ENCODE measurements around the gene BCAP31. TPM values are rescaled to one million over a fixed set of nuclear protein-coding genes. Genes with fewer than 3 reads are reported as not detected.

Gene BCAP31
- 100 to 1,000 TPM; 129 to 133 TPM for total RNA-seq
- long read RNA-seq, donor 1, transcript BCAP31-201 (8 exons, 1,643 nt), result major isoform, 104 of 122 reads
- long read RNA-seq, donor 1, partial matches to known transcripts, result 6 of 122 reads
- long read RNA-seq, donor 1, other reads (novel, unspliced or antisense), result 8 of 122 reads
- long read RNA-seq, donor 2, transcript BCAP31-201 (8 exons, 1,643 nt), result major isoform, 720 of 807 reads
- long read RNA-seq, donor 2, transcript BCAP31-207 (8 exons, 1,824 nt), result minor isoform, 11 of 807 reads
- long read RNA-seq, donor 2, partial matches to known transcripts, result 39 of 807 reads
- long read RNA-seq, donor 2, other reads (novel, unspliced or antisense), result 33 of 807 reads

DNA sequence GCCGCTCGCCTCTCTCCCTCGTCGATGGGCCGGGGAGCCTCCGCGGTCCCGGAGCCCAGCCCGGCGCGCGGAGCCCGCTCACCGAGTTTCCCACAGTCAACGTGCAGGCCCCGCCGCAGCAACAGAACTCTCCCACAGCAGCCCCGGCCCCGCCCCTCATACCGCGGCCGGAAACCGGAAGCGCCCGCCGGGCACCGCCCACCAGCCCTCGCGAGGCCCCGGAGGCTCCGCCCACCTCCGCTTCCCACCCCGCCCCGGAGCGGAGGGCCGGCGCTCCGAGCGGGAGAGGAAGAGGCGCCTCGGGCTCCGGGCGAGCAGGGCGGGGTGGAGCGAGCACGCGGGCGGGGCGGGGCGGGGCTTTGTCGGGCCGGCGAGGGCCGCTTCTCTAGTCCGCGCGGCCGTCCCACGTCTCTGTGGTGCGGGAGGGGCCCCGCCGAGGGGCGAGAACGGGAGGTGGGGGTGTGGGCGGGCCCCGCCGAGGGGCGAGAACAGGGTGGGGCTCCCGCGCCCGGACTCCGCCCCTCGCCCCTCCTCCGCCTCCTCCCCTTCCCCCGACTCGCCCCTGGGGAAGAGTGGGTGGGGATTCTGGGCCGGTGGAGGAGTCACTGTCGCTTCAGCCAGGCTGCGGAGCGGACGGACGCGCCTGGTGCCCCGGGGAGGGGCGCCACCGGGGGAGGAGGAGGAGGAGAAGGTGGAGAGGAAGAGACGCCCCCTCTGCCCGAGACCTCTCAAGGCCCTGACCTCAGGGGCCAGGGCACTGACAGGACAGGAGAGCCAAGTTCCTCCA, at the start of gene BCAP31, which contains the start of gene ABCD1:
Gene BCAP31 (minus strand): TSS at position 136 of the 787 bp plus-strand sequence. CDS start 1,143 bp downstream, outside the sequence.
Gene ABCD1 (plus strand): TSS at position 605 of the 787 bp plus-strand sequence. CDS start 411 bp downstream, outside the sequence.
- peak; percentile 96 for DNase-seq (ENCODE audit: low spot score)
- intact Hi-C loops (cut with DNase I), result no loop called here

DNA sequence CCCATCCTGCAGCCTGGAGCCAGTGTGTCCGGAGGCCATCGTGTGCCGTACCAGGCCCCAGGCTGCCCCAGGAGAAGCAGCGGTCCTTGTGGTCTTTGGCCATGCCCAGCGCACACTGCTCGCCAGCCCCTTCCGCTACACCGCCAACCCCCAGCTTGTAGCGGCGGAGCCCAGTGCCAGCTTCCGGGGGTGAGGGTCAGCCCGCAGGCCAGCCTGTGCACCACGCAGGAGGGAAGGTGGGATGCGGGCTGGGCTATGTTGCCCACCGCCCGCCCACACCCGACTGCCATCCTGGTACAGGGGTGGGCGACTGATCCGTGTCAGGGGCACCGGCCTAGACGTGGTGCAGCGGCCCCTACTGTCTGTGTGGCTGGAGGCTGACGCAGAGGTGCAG, 49.0 kb upstream of the BCAP31 start:
- peak; percentile 78 for DNase-seq (ENCODE audit: low spot score)
- intact Hi-C loops (cut with DNase I), result no loop called here

DNA sequence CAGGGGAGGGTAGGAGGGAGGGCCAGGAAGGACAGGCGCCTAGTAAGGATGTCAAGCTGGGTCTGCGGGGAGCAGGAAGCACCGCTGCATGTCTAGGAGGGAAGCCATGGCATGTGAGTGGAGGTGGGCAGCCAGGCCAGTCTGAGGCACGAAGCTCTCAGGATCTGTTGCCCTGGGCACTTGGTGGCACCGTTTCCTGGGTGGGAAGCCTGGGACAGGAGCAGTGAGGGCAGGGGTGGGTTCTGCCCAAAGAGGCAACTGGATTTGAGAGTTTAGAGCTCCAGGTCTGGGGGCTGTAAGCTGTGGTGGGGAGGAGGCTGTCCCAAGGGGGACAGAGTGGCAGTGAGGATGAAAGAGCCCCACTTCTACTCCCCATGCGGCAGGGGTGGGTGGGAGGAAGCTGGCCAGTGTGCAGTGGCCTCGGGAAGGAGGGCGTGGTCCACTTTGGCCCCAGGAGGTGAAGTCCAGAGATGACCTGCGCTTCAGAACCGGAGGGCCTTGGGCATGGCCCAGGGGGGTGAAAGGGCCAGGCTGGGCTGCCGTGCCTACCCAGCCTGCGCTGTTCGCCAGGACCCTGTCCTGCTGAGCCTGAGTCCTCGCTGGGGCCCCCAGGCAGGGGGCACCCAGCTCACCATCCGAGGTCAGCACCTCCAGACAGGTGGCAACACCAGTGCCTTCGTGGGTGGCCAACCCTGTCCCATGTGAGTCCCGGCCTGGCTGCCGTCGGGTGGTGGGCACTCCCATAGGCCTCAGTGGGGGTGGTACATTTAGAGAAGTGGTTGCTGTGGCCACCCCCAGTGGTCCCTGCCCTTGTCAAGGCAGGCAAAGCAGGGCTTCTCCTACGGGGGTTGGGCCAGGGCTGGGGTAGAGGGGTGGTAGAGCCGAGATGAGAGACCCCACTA, 48.4 kb upstream of the BCAP31 start:
- DNase-seq (ENCODE audit: low spot score), result peak; percentile 68
- intact Hi-C loops (cut with DNase I), result no loop called here

DNA sequence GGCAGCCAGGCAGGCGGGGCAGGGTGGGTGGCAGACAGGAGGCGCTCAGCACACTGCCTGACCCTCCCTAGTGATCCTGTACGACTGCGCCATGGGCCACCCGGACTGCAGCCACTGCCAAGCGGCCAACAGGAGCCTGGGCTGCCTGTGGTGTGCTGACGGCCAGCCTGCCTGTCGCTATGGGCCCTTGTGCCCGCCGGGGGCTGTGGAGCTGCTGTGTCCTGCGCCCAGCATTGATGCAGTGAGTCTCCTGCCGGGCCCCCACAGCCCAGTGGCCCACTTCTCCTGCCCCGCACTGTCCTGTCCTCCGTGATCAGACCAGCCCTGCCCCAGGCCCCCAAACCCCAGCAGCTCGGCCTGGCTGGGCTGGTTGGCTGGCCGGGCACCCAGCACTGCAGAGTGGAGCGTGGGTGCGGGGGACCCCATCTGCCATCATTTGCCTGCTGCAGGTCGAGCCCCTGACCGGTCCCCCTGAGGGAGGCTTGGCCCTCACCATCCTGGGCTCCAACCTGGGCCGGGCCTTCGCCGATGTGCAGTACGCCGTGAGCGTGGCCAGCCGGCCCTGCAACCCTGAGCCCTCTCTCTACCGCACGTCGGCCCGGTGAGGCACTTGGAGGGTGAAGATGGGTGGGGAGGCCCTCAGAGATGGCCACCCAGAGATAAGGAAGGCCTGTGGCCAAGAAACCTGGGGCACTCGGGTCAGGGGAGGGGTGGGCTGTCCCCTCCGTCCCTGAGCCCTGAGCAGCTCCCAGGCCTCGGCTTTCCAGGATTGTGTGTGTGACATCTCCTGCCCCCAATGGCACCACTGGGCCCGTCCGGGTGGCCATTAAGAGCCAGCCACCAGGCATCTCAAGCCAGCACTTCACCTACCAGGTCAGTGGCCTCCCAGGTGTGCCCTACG, 47.5 kb upstream of the BCAP31 start:
- DNase-seq (ENCODE audit: low spot score), result peak; percentile 82
- intact Hi-C loops (cut with DNase I), result no loop called here

DNA sequence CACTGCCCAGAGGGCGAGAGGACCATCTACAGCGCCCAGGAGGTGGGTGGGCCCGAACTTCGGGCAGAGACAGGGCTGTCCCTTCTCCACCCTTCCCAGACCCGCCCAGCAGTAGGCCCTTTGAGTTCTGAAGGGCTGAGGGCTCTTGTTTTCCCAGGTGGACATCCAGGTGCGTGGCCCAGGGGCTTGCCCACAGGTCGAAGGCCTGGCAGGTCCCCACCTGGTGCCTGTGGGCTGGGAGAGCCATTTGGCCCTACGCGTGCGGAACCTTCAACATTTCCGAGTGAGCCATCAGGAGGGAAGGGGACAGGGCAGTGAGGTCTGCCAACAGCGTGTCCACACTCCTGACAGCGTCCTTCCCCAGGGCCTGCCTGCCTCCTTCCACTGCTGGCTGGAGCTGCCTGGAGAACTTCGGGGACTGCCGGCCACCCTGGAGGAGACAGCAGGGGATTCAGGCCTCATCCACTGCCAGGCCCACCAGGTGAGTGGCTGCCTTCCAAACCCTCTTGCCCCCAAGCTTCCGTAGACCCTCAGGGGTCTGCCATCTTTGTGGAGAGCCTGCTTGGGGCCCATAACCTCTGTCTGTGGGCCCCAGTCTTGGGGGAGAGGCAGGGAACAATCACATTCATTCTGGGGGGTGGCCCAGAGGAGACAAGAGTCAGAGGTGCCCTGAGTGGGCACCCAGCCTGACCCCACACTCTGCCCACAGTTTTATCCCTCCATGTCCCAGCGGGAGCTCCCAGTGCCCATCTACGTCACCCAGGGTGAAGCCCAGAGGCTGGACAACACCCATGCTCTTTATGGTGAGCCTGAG, 46.6 kb upstream of the BCAP31 start:
- intact Hi-C loops (cut with DNase I), result no loop called here
- no peak for DNase-seq (ENCODE audit: low spot score)

- no peak for DNase-seq (ENCODE audit: low spot score)
- intact Hi-C loops (cut with DNase I), result no loop called here
These were observed 45.8 kb upstream of the BCAP31 start for GRCh38 chrX:153769865-153770600.

DNA sequence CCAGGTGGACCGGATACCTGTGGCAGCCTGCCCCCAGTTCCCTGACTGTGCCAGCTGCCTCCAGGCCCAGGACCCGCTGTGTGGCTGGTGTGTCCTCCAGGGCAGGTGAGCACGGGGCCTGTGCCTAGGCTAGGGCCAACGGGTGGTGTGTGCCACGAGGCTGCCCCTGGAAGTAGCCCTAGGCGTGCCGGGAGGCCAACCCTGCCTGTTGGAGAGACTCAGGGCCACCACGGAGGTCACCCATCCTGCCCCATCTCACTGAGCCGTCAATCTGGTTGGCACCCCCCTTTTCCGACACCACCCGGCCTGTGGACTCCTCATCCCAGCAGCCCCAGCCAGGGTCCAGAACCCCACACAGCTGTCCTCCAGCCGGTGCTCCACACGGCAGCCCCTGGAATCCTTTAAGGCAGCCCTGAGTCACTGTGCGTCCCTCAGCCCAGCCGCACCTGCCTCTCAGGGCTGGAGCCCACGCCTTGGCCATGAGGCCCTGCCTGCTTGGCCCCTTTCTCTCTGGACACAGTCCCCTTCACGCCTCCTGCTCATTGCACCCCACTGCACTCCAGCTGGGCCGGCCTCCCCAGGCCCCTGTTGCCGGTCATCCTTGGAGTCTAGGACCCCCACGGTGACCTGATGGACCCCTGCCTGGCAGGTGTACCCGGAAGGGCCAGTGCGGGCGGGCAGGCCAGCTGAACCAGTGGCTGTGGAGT, 45.1 kb upstream of the BCAP31 start:
- peak; percentile 81 for DNase-seq (ENCODE audit: low spot score)
- intact Hi-C loops (cut with DNase I), result no loop called here

- intact Hi-C loops (cut with DNase I), result no loop called here
- peak; percentile 78 for DNase-seq (ENCODE audit: low spot score)
These were observed 44.3 kb upstream of the BCAP31 start for GRCh38 chrX:153768311-153769157.

DNA sequence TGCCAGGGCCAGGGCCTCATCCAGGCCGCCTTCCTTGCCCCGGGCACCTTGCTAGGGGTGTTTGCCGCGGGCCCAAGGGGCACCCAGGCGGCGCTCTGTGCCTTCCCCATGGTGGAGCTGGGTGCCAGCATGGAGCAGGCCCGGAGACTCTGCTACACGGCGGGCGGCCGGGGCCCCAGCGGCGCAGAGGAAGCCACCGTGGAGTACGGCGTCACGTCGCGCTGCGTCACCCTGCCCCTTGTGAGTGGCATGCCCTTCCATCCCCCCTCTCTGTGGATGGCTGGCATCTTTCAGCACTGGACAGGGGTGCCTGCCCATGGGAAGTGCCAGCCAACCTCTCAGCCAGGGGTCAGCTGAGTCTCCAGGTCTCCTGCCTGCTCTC, 43.5 kb upstream of the BCAP31 start:
- intact Hi-C loops (cut with DNase I), result no loop called here
- peak; percentile 79 for DNase-seq (ENCODE audit: low spot score)

- intact Hi-C loops (cut with DNase I), result no loop called here
These were observed 42.9 kb upstream of the BCAP31 start for GRCh38 chrX:153766871-153767673.

GRCh38 chrX:153766098-153766817, 42.1 kb upstream of the BCAP31 start:
- intact Hi-C loops (cut with DNase I), result no loop called here
- peak; percentile 84 for DNase-seq (ENCODE audit: low spot score)

More at GRCh38 chrX:153766871-153767673, 42.9 kb upstream of the BCAP31 start:
- DNase-seq (ENCODE audit: low spot score), result peak; percentile 76

- DNase-seq (ENCODE audit: low spot score), result peak; percentile 81
- intact Hi-C loops (cut with DNase I), result loop anchor here in 1 of 2 donors (2.0 kb wide), 1 partner anchor 187 kb away; no protein-coding TSS in a partner anchor
These were observed 41.2 kb upstream of the BCAP31 start for GRCh38 chrX:153765138-153766079.

DNA sequence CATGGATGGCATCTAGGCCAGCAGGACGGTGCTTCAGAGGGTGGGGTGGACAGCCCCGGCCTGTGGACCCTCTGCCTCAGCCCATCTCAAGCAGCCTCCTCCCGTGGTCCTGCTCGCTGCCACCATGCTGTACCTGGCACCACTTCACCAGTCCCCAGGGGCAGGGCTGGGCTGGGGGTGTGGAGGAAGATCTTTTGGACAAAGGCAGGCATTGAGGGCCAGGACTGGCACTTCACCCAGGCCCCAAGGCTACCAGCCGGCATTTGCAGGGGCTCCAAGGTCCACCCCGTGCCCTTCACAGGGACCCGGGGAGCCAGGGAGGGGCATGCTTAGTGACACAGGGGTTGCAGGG, 40.6 kb upstream of the BCAP31 start:
- intact Hi-C loops (cut with DNase I), result loop anchor here in 1 of 2 donors (2.0 kb wide), 1 partner anchor 188 kb away; no protein-coding TSS in a partner anchor
- DNase-seq (ENCODE audit: low spot score), result no peak
